ENCODE results near the gene JAK1. TPM values are rescaled to one million over a fixed set of nuclear protein-coding genes. Genes with fewer than 3 reads are reported as not detected.
A peak's percentile ranks its signal among the peaks of the same experiment; 100 is the strongest.

The JAK1 gene
- total RNA-seq, 1 experiment from 2014 or later, result not detected

DNA sequence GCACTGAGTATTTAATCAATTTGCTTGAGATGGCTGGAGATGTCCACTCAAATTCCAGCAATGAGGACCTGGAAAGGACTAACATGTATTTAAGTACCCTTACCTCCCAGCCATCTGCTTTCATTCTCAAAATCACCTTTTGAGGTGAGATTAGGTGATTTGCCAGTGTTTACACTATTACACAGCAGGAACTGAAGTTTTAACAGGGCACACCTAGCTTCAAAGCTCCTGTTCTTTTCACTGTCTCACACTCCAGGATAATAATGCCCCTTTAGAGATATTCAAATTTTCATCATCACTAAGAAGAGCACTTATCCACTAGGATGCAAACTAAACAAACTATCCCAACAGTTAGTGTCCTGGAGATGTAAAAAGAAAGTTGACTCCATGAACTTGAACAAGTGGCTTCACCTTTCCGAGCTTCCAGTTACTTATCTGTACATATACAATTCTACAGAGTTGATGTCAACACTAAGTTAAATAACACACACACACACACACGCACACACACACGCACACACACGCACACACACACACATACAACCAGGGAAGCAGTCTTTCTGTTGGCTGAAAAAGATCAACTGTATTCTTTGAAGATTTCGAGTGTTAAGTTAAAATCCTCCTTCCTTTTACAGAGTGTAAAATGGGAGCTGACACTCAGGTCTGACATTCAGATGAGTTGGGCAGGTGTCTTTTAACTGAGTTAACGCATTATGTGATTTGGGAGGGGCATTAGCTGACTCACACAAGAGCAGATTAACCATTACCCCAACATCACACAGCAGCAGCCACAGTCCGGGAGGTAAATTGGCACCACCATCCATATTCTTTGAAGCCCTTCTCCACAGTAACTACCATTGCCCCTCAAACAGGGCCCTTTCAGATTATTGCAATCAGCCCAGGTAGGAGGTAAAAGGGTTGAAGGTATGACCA is 15.5 kb upstream of the JAK1 start:
- in situ Hi-C loops (cut with HindIII; ENCODE audit: low pct_unique_long_range_greater_than_20kb, low sequenced_read_pairs), result no loop called here
- DNase-seq (ENCODE audit: low read depth), result peak; percentile 58

DNA sequence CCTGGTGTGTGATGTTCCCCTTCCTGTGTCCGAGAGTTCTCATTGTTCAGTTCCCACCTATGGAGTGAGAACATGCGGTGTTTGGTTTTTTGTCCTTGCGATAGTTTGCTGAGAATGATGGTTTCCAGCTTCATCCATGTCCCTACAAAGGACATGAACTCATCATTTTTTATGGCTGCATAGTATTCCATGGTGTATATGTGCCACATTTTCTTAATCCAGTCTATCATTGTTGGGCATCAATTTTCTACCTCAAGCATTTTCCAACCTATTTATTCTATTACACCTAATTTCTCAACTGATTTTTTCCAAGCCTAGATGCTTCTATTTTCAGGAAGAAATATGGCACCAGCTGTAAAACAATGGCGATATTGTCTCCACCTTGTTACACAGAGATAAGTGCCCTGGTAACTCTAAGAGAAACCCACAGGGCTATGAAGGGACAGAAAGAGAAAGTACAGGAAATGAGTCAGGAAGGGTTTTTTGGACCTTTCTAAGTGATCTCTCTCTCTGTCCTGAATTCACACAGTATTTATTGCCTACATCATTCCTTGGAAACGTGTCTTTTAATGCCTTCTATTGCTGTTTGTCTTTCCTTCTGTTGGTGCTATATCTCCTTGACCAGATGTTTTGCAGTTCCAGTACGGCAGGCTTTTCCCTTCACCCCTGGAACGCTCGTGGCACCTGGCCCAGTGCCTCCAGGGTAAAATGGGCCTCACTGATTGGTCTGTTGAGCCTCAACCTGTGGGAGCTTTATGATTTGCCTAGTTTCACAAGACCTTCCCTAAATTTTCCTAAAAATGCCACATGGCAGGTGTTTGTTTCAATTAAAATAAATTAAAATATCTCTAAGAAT is 14.6 kb upstream of the JAK1 start:
- in situ Hi-C loops (cut with HindIII; ENCODE audit: low pct_unique_long_range_greater_than_20kb, low sequenced_read_pairs), result no loop called here

DNA sequence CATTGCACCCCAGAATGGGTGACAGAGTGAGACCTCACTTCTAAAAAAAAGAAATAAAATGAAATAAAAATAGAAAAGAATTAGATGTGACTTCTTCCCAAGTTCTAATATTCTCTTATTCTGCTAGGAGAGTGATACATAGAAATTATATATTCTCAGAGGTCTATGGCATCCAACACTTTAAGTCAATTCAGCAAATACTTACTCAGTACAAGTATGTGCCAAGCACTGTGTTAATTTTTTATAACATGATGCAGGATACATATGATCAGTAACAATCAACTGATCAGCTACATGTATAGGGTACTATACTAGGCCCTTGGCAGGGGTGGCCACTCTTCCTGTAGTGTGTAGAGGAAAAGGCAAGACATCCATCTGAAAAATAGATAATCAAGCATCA is 13.0 kb upstream of the JAK1 start:
- DNase-seq (ENCODE audit: low read depth), result no peak
- in situ Hi-C loops (cut with HindIII; ENCODE audit: low pct_unique_long_range_greater_than_20kb, low sequenced_read_pairs), result no loop called here

More for the DNA sequence above, 14.6 kb upstream of the JAK1 start:
- no peak for DNase-seq (ENCODE audit: low read depth)

DNA sequence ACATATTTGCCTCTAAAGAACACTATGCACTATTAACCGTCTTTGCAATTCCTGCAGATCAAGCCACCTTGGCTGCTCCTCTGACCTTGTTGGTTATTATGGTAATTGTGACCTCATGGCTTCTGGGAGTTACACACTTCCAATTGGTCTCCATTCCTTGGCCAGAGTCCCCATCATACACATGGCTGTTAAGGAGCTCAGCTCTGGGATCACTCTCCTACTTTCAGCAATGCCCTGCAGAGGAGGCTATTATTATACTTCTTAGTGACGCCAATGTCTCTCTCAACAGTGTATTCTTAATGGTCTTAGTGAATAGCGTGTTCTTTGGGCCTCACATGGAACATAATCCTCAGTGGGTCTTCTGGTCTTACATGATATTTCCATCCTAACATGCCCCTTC is 10.0 kb upstream of the JAK1 start:
- DNase-seq (ENCODE audit: low read depth), result no peak
- in situ Hi-C loops (cut with HindIII; ENCODE audit: low pct_unique_long_range_greater_than_20kb, low sequenced_read_pairs), result no loop called here

GRCh38 chr1:64975740-64976139 is 9.4 kb upstream of the JAK1 start:
- no peak for DNase-seq (ENCODE audit: low read depth)
- in situ Hi-C loops (cut with HindIII; ENCODE audit: low pct_unique_long_range_greater_than_20kb, low sequenced_read_pairs), result no loop called here

- DNase-seq (ENCODE audit: low read depth), result no peak
- in situ Hi-C loops (cut with HindIII; ENCODE audit: low pct_unique_long_range_greater_than_20kb, low sequenced_read_pairs), result no loop called here
These were observed 8.8 kb upstream of the JAK1 start for GRCh38 chr1:64975127-64975526.

GRCh38 chr1:64974288-64974825 is 8.0 kb upstream of the JAK1 start:
- DNase-seq (ENCODE audit: low read depth), result no peak
- in situ Hi-C loops (cut with HindIII; ENCODE audit: low pct_unique_long_range_greater_than_20kb, low sequenced_read_pairs), result no loop called here

DNA sequence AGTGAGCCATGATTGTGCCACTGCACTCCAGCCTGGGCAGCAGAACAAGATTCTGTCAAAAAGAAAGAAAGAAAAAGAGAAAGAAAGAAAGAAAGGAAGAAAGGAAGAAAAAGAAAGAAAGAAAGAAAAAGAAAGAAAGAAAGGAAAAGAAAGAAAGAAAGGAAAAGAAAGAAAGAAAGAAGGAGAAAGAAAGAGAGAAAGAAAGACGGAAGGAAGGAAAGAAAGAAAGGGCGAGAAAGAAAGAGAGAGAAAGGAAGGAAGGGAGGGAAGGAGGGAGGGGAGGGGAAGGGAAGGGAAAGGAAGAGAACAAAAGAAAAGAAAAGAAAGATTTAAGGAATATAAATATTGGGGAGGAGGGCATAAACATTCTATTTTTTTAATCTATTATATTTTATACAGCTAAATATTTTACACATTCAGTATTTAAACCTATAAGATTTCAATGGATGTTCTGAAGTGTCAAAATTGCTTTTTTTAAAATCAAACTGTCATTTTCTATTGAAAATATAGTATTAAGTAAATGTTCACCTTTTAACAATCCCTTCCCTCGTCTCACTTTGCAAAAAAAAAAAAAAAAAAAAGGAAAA is 6.8 kb upstream of the JAK1 start:
- in situ Hi-C loops (cut with HindIII; ENCODE audit: low pct_unique_long_range_greater_than_20kb, low sequenced_read_pairs), result no loop called here
- no peak for DNase-seq (ENCODE audit: low read depth)

- in situ Hi-C loops (cut with HindIII; ENCODE audit: low pct_unique_long_range_greater_than_20kb, low sequenced_read_pairs), result no loop called here
These were observed 3.1 kb upstream of the JAK1 start for GRCh38 chr1:64969305-64970046.

DNA sequence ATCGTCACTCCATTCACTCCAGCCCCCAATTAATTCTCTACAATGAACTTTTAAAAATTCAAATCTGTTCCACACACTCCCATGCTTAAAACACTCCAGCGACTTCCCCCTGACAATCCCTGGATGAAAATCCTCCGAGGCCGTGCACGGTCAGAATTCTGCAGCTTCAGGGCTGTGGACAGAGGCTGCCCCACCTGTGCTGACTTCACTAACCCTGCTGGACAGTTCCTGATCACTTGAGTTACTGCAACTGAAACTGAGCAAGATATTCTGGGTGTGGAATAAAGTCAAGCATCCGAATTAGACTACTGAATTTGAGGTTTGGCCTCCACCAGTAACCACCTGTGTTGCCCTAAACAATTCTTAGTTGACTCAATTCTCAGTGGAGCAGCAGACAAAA is 1.0 kb upstream of the JAK1 start:
- no peak for DNase-seq (ENCODE audit: low read depth)

More at GRCh38 chr1:64969305-64970046, 3.1 kb upstream of the JAK1 start:
- DNase-seq (ENCODE audit: low read depth), result no peak

DNA sequence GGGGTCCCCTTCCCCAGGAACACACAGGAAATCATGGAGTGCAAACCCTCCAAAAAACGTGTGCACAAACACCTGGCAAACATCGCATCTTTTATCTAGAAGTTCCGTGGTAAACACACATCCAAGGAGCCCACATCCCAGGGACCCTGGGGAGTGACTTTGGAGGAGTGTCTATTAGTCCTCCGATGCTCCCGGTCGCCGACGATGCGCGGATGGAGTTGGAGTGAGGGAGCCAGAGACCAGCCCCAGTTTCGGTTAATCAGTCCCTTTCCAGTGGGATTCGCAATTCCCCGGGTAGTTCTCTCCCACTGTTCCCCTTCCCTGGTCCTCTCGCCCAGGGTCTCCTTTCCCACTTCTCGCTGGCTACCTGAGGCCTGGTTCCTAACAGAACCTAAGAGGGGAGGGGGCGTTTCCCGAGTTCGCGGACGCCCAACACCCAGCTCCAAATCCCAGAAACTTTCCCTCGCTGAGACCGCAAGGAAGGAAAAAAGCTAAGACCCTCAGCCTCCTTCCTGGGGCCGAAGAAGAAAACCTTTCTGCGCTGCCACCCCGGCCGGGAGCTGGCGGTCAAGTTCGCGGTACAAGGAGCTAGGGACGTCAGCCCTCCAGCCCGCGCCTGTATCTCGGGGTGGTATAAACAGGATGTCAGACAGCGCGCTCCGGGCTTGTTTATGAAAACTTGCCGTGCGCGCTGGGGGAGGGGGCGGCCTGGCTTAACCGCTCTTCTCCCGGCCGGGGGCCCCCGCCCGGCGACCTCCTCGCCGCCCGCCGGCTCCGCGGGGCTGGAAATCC is 787 bp downstream of the JAK1 start:
- in situ Hi-C loops (cut with HindIII; ENCODE audit: low pct_unique_long_range_greater_than_20kb, low sequenced_read_pairs), result no loop called here

More for the DNA sequence above, 1.0 kb upstream of the JAK1 start:
- in situ Hi-C loops (cut with HindIII; ENCODE audit: low pct_unique_long_range_greater_than_20kb, low sequenced_read_pairs), result no loop called here

DNA sequence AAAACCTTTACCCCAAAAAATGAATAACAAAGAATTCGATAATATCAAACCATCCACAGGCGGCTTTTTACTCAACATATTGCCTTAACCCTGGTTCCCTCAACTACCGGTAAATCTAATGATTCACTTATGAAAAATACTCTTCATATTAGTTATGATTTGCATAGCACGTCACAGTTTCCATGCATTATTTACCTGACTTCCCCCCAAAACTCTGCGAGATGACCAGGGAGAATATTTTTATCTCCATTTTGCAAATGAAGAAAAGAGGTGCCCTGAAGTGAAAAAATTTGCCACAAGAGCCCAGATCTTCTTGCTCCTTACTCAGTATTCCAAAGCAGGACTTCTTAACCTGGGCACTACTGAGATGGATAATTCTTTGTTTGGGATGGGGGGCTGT is 2.9 kb downstream of the JAK1 start:
- in situ Hi-C loops (cut with HindIII; ENCODE audit: low pct_unique_long_range_greater_than_20kb, low sequenced_read_pairs), result no loop called here
- DNase-seq (ENCODE audit: low read depth), result no peak

More for the DNA sequence above, 787 bp downstream of the JAK1 start:
- no peak for DNase-seq (ENCODE audit: low read depth)

GRCh38 chr1:64962441-64962840 is 3.9 kb downstream of the JAK1 start:
- in situ Hi-C loops (cut with HindIII; ENCODE audit: low pct_unique_long_range_greater_than_20kb, low sequenced_read_pairs), result no loop called here
- DNase-seq (ENCODE audit: low read depth), result no peak

GRCh38 chr1:64961923-64962322 is 4.4 kb downstream of the JAK1 start:
- no peak for DNase-seq (ENCODE audit: low read depth)
- in situ Hi-C loops (cut with HindIII; ENCODE audit: low pct_unique_long_range_greater_than_20kb, low sequenced_read_pairs), result no loop called here

GRCh38 chr1:64960731-64961130 is 5.6 kb downstream of the JAK1 start:
- in situ Hi-C loops (cut with HindIII; ENCODE audit: low pct_unique_long_range_greater_than_20kb, low sequenced_read_pairs), result no loop called here
- no peak for DNase-seq (ENCODE audit: low read depth)

DNA sequence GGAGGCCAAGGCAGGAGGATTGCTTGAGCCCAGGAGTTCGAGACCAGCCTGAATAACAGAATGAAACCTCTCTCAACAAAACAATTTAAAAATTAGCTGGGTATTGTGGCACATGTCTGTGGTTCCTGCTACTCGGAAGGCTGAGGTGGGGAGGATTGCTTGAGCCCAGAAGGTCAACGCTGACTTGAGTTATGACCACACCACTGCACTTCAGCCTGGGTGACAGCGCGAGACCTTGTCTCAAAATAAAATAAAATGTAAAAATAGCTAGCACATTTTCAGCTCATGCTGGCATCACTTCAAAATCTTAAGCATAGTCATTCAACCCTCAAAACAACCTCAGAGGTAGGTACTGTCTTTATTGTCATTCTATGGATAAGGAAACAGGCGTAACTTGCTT is 6.4 kb downstream of the JAK1 start:
- in situ Hi-C loops (cut with HindIII; ENCODE audit: low pct_unique_long_range_greater_than_20kb, low sequenced_read_pairs), result no loop called here
- DNase-seq (ENCODE audit: low read depth), result no peak

DNA sequence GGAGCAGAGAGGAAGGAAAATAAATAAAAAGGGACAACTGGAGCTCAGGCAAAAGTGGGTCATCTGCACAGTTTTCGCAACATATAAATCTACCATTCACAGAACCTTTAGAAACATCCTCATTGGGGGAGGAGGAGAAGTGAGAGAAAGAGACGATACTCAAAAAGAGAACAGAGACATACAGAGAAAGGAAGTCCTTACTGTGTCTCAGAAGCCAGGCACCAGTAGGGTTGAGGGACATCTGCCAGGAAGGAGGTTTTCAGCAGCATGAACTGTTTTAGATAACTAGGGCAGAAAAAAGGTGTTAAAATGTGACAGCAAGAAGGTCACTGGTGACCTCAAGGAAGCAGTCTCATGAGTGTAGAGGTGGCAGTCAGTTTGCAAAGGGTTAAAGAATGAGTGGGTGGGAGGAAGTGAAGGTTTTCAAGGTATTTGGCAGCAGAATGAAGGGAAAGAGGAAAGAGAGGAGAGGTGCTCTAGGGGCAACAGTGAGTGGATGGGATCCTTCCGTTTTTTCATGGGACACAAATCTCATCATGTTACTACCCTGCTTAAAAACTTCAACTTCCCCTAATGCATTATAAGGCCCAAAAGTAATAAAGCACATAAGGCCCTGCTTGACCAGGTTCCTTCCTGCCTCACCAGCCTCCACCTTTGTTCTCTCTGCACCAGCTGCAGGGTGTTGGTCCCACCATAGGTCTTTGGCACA is 9.5 kb downstream of the JAK1 start:
- in situ Hi-C loops (cut with HindIII; ENCODE audit: low pct_unique_long_range_greater_than_20kb, low sequenced_read_pairs), result no loop called here
- no peak for DNase-seq (ENCODE audit: low read depth)
